HL-60 (cell line): ENCODE measurements around the gene SEMA4A.
"Not testable (repeated sequence)": the region's sequence is repeated elsewhere in the genome, so short reads cannot be mapped to it uniquely, and the experiment has no call there.

Experiments used
- DNase-seq, 2 experiments: peaks; one replicate each; pipeline ENCODE4 v3.0.0-alpha.2; 2010 to 2020; ENCODE audit warnings: low read depth in 1 of 2, low spot score in 1 of 2
- H3K27ac ChIP-seq: fragments of 250-450 bp; sonication (Bioruptor Pico); replicated peaks from 2 replicates; pipeline ENCODE4 v1.5.1; 2020; ENCODE audit warnings: mild to moderate bottlenecking, moderate library complexity
- H3K27me3 ChIP-seq: fragments of 250-450 bp; sonication (Bioruptor Pico); 2 replicates; pipeline ENCODE4 v1.5.1; 2021; ENCODE audit warnings: mild to moderate bottlenecking, moderate library complexity; ENCODE audit not compliant: insufficient read depth, poor library complexity, severe bottlenecking
- H3K4me3 ChIP-seq: replicated peaks from 2 replicates; pipeline ENCODE4 v1.5.1; 2011; ENCODE audit warnings: mild to moderate bottlenecking, control low read depth, low read length; ENCODE audit not compliant: insufficient read depth
- GABPA ChIP-seq: IDR thresholded peaks from 2 replicates; pipeline ENCODE4 v1.6.1; 2012; ENCODE audit warnings: low read depth
- POLR2AphosphoS5 ChIP-seq: IDR thresholded peaks from 2 replicates; pipeline ENCODE4 v1.6.1; 2012; ENCODE audit warnings: low read depth
- SPI1 ChIP-seq: IDR thresholded peaks from 2 replicates; pipeline ENCODE4 v1.6.1; 2012; ENCODE audit warnings: low read depth, mild to moderate bottlenecking, borderline replicate concordance
- TF ChIP-seq, protein P1 (sequence below): IDR thresholded peaks from one replicate; pipeline ENCODE4 v1.5.1; 2011; ENCODE audit warnings: low read length, control low read depth, inconsistent platforms; ENCODE audit not compliant: insufficient read depth
- TF ChIP-seq, protein P2 (sequence below): IDR thresholded peaks from 2 replicates; pipeline ENCODE4 v1.6.1; 2012; ENCODE audit warnings: low read depth; ENCODE audit not compliant: insufficient replicate concordance

SEMA4A gene

DNA sequence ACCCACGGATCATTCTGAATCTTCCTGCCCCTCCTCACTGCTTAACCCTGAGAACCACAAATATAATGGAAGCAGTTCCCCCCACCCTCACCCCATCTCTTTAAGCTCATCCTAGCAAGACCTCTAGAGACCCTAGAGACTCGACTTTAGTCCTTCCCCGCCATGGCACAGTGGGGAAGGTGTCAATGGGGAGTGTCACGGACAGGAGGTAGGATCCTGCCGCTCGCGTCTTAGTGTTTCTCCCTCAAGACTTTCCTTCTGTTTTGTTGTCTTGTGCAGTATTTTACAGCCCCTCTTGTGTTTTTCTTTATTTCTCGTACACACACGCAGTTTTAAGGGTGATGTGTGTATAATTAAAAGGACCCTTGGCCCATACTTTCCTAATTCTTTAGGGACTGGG lies 58.7 kb downstream of the SEMA4A start:
- H3K27ac ChIP-seq: no peak overlapping the region
- H3K4me3 ChIP-seq: no peak overlapping the region
- no peak for DNase-seq
- H3K27me3 ChIP-seq: no peaks in the 10 kb centered on the region
- TF ChIP-seq GABPA (no peak), SPI1 (no peak), POLR2AphosphoS5 (no peak)
- TF ChIP-seq, protein P1, sequence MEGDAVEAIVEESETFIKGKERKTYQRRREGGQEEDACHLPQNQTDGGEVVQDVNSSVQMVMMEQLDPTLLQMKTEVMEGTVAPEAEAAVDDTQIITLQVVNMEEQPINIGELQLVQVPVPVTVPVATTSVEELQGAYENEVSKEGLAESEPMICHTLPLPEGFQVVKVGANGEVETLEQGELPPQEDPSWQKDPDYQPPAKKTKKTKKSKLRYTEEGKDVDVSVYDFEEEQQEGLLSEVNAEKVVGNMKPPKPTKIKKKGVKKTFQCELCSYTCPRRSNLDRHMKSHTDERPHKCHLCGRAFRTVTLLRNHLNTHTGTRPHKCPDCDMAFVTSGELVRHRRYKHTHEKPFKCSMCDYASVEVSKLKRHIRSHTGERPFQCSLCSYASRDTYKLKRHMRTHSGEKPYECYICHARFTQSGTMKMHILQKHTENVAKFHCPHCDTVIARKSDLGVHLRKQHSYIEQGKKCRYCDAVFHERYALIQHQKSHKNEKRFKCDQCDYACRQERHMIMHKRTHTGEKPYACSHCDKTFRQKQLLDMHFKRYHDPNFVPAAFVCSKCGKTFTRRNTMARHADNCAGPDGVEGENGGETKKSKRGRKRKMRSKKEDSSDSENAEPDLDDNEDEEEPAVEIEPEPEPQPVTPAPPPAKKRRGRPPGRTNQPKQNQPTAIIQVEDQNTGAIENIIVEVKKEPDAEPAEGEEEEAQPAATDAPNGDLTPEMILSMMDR: no peak
- TF ChIP-seq, protein P2, sequence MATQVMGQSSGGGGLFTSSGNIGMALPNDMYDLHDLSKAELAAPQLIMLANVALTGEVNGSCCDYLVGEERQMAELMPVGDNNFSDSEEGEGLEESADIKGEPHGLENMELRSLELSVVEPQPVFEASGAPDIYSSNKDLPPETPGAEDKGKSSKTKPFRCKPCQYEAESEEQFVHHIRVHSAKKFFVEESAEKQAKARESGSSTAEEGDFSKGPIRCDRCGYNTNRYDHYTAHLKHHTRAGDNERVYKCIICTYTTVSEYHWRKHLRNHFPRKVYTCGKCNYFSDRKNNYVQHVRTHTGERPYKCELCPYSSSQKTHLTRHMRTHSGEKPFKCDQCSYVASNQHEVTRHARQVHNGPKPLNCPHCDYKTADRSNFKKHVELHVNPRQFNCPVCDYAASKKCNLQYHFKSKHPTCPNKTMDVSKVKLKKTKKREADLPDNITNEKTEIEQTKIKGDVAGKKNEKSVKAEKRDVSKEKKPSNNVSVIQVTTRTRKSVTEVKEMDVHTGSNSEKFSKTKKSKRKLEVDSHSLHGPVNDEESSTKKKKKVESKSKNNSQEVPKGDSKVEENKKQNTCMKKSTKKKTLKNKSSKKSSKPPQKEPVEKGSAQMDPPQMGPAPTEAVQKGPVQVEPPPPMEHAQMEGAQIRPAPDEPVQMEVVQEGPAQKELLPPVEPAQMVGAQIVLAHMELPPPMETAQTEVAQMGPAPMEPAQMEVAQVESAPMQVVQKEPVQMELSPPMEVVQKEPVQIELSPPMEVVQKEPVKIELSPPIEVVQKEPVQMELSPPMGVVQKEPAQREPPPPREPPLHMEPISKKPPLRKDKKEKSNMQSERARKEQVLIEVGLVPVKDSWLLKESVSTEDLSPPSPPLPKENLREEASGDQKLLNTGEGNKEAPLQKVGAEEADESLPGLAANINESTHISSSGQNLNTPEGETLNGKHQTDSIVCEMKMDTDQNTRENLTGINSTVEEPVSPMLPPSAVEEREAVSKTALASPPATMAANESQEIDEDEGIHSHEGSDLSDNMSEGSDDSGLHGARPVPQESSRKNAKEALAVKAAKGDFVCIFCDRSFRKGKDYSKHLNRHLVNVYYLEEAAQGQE: no peak

DNA sequence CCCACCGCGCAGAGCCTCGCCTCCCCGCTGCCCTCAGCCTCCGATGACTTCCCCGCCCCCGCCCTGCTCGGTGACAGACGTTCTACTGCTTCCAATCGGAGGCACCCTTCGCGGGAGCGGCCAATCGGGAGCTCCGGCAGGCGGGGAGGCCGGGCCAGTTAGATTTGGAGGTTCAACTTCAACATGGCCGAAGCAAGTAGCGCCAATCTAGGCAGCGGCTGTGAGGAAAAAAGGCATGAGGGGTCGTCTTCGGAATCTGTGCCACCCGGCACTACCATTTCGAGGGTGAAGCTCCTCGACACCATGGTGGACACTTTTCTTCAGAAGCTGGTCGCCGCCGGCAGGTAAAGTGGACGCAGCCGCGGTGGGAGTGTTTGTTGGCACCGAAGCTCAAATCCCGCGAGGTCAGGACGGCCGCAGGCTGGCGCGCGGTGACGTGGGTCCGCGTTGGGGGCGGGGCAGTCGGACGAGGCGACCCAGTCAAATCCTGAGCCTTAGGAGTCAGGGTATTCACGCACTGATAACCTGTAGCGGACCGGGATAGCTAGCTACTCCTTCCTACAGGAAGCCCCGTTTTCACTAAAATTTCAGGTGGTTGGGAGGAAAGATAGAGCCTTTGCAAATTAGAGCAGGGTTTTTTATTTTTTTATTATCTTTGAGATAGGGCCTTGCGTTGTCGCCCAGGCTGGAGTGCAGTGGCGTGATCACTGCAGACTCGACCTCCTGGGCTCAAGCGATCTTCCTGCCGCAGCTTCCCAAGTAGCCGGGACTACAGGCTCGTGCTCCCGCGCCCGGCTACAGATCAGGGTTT lies 59.7 kb downstream of the SEMA4A start, which contains the start of gene PMF1:
Gene PMF1, plus strand, starts transcription at position 175 of the 811 bp plus-strand sequence. Its CDS starts 9 bp downstream, at position 184.
- no peaks in the 10 kb centered on the region for H3K27me3 ChIP-seq
- H3K27ac ChIP-seq: peak within 1 kb of the TSS; percentile 93
- peak within 1 kb of the TSS; percentile 77 for H3K4me3 ChIP-seq
- TF ChIP-seq, protein P2: peak; percentile 77
- TF ChIP-seq GABPA (no peak), POLR2AphosphoS5 (peak; percentile 95)
- DNase-seq: peak; percentile 84 to 98

DNA sequence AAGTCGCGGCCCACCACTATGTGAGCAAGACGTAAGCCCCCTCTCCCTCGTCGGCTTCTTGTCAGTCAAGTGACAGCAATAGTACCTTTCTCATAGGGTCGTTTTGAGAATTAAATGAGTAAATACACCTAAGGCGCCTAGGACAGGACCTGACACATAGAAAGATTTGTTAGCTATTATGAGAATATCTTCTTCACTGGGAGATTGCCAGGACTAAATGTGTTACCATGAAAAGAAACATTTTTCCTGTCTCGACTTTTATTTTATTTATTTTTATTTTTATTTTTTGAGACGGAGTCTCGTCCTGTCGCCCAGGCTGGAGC lies 60.2 kb downstream of the SEMA4A start:
- no peak for DNase-seq
- peak overlapping the region; percentile 93 for H3K27ac ChIP-seq
- no peak for TF ChIP-seq SPI1
- H3K27me3 ChIP-seq: no peaks in the 10 kb centered on the region
- H3K4me3 ChIP-seq: peak overlapping the region; percentile 77

DNA sequence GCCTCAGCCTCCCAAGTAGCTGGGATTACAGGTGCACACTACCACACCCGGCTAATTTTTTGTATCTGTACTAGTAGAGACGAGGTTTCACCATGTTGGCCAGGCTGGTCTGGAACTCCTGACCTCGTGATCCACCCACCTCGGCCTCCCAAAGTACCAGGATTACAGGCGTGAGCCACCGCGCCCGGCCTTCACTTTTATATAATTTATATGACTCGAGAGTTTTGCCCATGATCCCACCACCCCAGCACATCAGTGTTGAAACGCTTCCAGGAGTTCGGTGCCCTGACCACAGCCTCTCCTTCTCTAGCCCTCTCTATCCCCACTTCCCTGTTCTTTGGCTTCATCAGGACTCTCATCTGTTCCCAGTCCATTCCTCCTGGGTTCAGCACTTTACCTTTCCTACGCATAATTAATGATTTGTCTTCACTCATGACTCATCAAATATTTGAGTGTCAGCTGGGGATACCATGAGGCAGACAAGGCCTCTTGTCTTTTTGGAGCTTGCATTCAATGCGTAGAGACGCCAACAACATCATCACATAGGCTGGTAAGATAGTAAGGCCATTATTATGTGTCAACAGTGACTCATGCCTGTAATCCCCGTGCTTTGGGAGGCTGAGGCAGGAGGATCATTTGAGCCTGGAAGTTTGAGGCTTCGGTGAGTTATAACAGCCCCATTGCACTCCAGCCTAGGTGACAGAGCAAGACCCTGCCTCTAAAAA lies 60.8 kb downstream of the SEMA4A start:
- TF ChIP-seq, protein P2: no peak
- TF ChIP-seq SPI1 (no peak), POLR2AphosphoS5 (no peak), GABPA (no peak)
- TF ChIP-seq, protein P1: no peak
- H3K4me3 ChIP-seq: no peak overlapping the region; the same call in 1 of the 2 replicates
- H3K27ac ChIP-seq: peak overlapping the region; percentile 93
- H3K27me3 ChIP-seq: no peaks in the 10 kb centered on the region
- DNase-seq: no peak

DNA sequence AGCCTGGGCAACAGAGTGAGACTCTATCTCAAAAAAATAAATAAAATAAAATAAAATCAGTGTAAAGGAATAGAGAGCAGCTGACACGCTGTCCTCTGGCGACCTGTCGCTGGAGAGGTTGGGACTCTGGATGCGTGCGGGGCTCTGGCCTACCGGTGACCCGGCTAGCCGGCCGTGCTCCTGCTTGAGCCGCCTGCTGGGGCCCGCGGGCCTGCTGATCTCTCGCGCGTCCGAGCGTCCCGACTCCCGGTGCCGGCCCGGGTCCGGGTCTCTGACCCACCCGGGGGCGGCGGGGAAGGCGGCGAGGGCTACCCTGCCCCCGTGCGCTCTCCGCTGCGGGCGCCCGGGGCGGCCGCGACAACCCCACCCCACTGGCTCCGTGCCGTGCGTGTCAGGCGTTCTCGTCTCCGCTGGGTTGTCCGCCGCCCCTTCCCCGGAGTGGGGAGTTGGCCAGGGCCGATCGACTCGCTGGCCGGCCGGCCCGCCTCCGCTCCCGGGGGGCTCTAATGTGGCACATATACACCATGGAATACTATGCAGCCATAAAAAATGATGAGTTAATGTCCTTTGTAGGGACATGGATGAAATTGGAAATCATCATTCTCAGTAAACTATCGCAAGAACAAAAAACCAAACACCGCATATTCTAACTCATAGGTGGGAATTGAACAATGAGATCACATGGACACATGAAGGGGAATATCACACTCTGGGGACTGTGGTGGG lies 63.1 kb downstream of the SEMA4A start:
- not testable (repeated sequence) for H3K27ac ChIP-seq, H3K4me3 ChIP-seq, H3K27me3 ChIP-seq, DNase-seq
